Measurements from ENCODE around the gene RASGRP1.

The RASGRP1 gene

DNA sequence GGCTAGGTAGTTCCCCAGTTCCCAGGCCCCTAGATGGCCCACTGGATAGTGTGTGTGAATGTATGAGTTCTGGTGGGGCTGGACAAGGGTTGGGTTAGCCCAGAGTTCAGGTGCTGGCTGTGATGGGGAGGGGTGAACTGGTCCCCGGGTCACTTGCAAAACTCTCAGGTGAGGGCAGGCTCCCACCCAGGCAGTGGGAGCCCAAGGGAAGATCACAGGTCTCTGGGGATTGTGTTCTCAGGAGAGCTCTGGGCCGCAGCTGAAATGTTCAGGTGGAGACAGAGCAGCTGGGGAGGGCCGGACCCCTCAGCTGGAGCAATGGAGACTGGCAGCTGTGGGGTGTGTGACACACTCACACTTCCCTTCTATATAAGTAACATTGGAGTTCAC lies 123.5 kb downstream of the RASGRP1 start:
- DNase-seq: no peak

DNA sequence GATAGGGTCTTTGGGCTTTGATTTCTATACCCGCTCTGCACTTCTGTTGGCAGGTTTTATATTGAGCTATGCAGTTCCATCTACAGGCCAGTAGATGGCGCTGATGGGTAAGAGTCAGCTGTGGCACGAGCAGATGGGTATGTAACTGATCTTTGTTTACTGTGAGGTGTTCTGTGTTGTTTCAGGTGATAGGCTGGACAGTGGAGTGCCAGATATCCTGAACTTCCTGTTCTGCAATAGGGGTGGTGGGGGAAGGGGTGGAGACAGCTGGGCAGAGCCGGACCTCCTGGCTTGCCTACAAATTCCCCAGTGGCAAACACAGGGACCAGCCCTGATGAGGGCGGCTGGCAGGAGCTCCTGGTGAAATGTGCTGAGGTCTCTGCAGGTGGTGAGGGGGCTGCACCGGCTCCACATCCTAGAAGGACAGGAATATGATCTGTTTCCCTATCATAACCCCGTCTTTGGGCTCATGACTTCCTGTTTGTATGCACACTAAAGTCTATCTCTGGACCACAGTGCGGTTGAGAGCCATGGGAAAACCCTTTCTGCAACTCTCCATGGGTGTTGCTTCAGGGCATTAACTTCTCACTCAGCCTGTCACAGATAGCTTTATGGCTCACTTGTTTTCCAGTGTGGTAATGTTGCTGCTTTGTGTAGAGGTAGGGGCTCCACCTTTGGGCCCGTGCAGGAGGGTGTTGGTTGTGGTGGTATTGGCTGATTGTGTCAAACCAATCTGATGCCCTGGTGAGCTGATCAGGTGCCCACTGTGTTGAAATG lies 124.1 kb downstream of the RASGRP1 start:
- no peak for DNase-seq
